ENCODE measurements around the gene MGAT4A.
"Not testable (repeated sequence)": the region's sequence is repeated elsewhere in the genome, so short reads cannot be mapped to it uniquely, and the experiment has no call there.

Gene MGAT4A

DNA sequence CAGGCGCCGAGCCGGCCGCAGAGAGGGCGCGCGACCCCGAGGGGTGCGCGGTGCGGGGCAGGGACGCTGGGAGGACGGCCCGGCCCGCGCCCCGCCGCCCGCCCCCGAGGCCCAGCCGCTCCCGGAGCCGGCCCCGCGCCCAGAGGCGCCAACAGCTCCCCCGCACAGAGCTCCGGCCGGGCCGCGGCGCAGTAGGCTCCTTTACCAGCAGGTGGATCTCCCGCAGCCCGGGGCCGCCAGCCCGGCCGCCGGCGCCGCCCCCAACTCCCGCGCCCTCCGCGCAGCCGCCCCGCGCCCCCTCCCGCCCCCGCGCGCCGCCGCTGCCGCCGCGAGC, 258 bp downstream of the MGAT4A start:
- peak; percentile 23 to 27 for DNase-seq (ENCODE audit: extremely low read depth in 1 of 2, low read depth in 1 of 2)

DNA sequence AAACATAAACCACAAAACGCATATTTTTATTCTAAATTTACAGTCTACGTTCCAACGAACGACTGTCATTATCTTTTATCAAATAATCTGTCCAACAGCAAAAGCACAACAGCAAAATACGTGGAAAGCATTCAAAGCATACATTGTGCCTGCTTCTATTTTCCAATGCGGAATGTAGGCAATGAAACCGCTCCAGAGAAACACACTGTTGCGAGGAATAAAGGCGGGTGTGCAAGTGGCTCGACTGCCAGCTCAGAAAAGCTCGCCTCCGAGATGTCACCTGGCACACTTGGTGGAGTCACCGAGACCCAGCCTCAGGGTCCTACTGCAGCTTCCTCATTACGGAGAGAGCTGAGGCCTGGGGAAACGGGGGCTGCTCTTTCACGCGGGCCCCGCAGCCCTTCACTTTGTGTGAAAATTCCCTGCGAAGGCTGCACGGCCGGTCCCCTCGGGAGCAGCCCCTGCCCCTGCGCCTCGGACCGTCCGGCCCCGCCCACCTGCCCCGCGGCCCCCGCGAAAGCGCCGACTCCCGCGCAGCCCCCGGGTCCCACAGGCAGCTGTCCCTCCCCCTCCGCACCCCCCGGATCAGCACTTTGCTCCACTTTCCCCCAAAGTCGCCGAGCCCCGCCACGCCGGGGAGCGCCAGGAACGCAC, 752 bp downstream of the MGAT4A start:
- peak; percentile 24 to 42 for DNase-seq (ENCODE audit: extremely low read depth in 1 of 2, low read depth in 1 of 2)

DNA sequence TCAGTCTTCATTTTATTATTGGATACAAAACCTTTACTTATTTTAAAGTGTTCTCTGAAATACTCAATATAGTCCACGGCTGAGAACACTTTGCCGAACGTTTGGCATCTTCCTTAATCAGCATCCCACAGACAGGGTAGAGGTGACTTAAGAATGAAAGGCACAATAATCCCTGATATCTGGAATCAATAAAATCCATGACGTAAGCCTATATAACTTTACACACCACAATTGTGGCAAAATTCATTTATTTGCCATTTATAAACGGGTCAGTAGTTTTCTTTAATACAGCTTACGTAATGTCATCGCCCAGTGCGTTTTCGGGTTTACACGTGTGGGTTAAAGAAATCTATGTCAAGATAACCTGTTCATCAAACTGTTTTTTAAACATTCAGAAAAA, 1.3 kb downstream of the MGAT4A start:
- DNase-seq (ENCODE audit: extremely low read depth in 1 of 2, low read depth in 1 of 2) = no peak

DNA sequence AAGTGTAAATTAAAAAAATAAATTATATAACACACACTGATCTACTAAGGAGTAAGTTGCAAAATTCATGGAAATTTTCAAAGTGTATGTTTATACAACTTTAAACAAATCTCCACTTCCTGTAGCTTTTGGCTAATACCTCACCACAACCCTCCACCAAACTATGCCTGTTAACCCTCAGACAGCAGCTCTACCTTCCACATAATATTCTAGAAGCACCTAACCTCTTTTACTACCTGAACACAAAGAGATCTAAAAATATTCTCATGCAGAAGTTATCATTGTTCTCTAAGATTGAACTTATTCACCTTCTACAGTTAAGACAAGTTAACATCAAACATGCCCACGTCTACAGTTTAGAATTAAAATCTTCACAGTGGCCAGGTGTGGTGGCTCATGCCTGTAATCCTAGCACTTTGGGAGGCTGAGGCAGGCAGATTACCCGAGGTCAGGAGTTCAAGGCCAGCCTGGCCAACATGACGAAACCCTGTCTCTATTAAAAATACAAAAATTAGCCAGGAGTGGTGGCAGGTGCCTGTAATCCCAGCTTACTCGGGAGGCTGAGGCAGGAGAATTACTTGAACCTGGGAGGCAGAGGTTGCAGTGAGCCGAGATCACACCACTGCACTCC, 2.7 kb downstream of the MGAT4A start:
- DNase-seq (ENCODE audit: extremely low read depth in 1 of 2, low read depth in 1 of 2) = not testable (repeated sequence)

DNA sequence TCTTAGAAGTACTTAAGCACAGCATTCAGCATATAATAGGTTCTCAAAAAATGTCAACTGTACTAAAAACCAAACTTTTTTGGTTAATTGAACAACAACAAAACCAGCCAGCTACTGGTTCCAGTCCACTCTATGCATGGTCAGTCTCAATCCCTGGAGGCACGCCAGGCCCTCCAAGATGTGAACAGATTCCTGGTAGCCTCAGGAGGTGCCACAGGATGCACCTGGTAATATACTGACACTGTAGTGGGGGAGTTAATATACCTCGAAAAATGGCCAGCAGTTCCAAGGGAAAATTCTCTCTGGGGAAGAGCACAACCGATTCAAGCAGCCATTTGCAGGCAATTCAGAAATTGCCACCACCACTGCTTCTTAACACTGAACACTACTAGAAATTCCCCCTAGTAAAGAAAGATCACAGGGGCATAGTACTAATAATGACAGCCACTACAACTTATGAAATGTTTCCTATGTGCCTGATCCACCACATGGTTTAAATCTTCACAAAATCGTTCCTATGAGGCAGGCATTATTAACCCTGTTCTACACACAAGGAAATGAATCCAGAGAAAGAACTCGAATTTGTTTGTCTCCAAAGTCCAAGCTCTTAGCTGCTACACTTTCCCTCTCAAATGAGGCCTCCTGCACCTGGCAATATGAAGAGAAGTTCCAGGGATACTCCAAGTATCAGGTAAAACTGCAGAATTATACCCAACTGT, 3.4 kb downstream of the MGAT4A start:
- no peak for DNase-seq (ENCODE audit: extremely low read depth in 1 of 2, low read depth in 1 of 2)

DNA sequence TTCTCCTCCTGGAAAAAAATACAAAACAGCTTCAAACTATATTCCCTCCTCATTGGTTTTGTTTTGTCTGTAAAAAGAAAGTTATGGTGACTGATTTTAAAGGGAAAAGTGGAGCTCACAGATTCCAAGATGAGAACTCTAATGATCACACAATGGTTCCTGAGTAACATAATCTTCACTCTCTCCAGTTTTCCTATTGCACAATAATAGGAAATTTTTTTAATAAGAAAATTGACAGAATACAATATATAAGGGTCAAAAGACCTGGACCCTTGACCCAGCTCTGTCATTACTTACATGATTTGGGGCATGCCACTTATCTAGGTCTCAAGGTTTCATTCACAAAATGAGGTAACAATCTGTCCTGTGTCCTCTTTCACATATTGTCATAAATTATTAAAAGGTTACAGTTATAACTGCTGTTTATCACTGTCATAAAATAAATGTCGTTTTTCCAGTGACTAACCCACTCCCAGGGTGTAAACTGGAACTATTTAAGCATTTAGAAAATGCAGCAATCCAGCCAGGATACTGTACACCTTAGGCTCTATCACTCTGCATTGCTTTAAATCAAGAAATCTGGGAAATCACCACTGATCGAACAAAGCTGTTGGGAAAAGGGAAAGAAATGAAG, 4.1 kb downstream of the MGAT4A start:
- DNase-seq (ENCODE audit: extremely low read depth in 1 of 2, low read depth in 1 of 2) = no peak

DNA sequence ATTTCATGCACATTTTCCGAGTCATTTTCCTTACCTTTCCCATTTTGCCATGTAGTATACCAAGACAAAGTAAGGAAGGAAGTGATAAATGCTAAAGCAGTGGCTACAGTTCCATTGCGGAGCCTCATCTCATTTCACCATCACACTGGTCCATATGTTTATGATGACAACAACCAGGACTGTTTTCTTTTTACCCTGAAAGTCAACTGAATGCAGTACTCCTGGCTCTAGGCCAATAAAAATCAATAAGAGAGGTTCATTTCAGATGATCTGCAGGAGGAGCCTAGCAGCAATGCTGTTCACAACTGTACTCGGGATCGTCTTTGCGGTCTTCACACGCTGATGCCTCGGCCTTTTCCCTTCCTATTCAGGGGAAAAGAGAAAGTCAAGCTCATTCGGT, 4.7 kb downstream of the MGAT4A start:
- DNase-seq (ENCODE audit: extremely low read depth in 1 of 2, low read depth in 1 of 2) = no peak

DNA sequence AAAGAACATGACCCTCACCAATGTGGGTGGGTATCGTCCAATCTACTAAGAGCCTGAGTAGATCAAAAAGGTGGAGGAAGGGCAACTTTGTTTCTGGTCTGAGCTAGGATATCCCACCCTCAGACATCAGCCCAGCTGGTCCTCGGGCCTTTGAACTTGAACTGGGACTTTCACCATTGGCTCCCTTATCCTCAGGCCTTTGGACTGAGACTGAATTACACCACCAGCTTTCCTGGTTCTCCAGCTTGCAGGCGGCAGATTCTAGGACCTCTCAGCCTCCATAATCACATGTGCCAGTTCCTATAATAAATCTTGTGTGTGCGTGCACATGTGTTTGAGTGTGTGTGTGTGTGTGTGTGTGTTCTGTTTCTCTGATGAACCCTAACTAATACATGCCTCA, 10.6 kb downstream of the MGAT4A start:
- no peak for DNase-seq (ENCODE audit: extremely low read depth in 1 of 2, low read depth in 1 of 2)

DNA sequence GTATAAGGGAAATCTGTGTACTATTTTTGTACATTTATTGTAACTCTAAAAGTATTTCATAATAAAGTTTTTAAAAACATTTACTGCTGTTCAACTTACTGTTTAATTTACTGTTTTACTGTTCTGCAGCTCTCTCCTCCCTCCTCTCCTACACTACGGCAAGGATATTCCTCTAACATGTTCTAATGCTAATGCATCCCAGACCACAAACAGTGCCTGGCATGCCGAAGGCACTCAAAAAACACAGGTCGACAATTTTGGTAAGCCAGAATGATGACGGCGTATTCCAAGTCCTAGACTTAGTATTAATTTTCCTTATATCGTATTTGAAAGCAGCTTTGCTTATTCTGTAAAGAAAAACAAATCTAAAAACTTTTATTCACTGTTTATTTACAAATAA, 13.3 kb downstream of the MGAT4A start:
- DNase-seq (ENCODE audit: extremely low read depth in 1 of 2, low read depth in 1 of 2) = no peak

DNA sequence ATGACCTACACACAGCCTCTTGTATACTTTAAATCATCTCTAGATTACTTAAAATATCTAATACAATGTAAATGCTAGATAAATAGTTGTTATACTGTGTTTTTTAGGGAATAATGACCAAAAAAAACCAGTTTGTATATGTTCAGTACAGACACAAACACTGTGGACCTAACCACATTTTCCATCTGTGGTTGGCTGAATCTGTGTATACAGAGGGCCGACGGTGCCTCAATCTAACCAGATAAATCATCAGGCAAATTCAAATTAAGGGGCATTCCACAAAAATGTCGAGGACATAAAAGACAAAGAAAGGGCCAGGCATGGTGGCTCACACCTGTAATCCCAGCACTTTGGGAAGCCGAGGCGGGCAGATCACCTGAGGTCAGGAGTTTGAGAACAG, 14.1 kb downstream of the MGAT4A start:
- DNase-seq (ENCODE audit: extremely low read depth in 1 of 2, low read depth in 1 of 2) = no peak

DNA sequence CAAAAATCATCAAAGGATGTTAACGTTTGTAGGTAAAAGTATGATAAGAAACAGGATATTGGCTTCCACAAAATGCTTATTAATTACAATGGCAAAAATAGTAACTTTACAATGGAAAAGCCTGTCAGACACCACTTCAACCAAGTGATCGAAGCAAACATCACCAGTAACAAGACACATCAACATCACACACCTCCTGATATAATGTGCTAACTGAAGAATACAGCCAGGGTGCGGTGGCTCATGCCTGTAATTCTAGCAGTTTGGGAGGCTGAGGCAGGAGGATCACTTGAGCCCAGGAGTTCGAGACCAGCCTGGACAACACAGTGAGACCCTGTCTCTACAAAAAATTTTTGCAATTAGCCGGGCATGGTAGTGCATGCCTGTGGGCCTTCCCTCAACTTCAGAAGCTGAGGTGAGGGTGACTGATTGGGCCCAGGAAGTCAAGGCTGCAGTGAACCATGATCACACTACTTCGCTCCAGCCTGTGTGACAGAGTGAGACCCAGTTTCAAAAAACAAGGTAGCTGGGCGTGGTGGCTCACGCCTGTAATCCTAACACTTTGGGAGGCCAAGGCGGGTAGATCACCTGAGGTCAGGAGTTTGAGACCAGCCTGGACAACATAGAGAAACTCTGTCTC, 15.0 kb downstream of the MGAT4A start:
- DNase-seq (ENCODE audit: extremely low read depth in 1 of 2, low read depth in 1 of 2) = no peak

DNA sequence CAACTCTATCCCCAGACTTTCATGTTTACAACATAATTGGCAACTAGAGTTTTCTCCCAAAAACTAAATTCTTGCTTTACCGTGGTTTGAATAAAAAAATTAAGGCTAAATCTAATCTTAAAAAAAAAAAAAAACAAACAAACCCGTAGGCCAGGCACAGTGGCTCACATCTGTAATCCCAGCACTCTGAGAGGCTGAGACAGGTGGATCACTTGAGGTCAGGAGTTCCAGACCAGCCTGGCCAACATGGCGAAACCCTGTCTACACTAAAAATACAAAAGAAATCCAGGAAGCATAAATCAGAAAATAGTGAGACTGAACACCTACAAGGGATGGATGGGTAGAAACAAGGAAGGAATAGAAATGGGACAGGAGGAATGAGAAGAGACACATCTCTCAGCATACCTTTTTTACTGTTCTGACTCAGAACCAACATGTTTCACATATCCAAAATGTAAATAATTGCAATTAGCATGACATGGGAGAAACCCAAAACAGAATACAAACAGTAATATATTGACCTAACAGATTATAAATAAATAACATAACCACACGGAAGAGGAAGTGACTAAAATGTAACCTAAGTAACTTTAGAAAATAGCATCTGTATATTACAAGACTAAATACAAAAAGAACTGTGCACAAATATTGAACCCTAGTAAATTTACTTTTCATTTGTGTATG, 17.5 kb downstream of the MGAT4A start:
- no peak for DNase-seq (ENCODE audit: extremely low read depth in 1 of 2, low read depth in 1 of 2)

DNA sequence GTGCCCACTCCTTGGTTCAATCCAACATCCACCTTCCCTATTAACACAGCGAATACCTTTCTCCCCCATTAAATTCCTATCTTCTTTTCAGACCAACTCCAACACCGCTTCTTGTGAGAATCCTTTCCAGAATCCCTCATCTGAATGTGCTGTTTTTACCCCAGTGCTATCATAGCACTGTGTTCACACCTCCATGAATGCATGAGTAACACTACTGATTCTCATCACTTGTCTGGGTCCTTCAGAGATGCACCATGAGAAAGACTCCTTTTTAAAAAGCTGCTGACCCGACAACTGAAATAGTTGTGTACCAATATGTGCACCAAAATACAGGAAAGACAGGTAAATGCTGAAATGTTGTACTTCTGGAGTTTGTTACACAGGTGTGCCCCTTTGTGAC, 18.8 kb downstream of the MGAT4A start:
- no peak for DNase-seq (ENCODE audit: extremely low read depth in 1 of 2, low read depth in 1 of 2)

DNA sequence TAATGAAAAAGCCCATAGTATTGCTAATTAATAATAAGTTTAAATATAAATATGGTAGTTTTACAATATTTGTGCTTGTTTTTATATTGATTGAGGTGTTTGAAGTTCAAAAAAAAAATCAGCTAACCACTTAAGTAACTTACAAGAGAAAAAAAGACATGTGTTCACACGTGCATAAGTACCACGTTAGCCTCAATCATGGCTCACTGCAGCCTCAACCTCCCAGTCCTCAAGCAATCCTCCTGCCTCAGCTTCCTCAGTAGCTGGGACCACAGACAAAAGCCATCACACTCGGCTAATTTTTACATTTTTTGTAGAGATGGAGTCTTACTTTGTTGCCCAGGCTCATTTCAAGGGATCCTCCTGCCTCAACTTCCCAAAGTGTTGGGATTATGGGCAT, 19.4 kb downstream of the MGAT4A start:
- no peak for DNase-seq (ENCODE audit: extremely low read depth in 1 of 2, low read depth in 1 of 2)

DNA sequence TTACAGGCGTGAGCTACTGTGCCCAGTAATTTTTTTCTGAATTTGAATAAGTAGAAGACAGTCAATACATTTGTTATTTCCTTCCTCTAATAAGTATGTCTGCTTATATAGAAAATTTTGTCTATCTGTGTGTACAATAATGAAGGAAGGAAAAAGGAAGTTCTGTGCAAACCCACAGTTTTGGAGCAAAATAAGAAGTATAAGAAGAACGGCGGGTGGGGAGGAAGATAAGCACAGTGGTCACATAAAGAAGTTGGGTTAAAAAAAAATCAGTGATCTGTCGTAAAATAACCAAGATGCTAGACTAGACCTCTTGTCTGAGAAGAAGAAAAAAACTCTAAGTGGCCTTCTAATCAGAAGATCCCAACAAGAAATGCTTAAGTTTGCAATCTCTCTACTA, 20.2 kb downstream of the MGAT4A start:
- DNase-seq (ENCODE audit: extremely low read depth in 1 of 2, low read depth in 1 of 2) = no peak

DNA sequence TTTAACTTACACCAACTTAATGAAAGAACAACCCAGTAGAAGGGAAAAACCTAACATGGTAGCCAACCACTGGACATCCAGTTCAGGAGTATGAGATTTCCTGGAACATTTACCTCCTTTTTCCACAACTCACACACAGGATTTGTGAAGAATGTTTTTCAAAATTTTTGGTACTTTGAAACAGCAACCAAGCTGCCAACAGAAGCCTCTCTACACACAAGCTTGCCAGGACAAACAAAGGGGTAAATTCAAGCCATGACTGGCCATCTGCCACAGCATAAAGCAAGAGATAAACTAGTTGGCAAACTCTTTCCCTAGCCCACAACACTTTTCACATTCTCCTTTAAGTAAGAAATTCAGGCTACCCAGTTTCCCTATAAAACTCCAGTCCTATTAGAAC, 21.4 kb downstream of the MGAT4A start:
- DNase-seq (ENCODE audit: extremely low read depth in 1 of 2, low read depth in 1 of 2) = no peak

DNA sequence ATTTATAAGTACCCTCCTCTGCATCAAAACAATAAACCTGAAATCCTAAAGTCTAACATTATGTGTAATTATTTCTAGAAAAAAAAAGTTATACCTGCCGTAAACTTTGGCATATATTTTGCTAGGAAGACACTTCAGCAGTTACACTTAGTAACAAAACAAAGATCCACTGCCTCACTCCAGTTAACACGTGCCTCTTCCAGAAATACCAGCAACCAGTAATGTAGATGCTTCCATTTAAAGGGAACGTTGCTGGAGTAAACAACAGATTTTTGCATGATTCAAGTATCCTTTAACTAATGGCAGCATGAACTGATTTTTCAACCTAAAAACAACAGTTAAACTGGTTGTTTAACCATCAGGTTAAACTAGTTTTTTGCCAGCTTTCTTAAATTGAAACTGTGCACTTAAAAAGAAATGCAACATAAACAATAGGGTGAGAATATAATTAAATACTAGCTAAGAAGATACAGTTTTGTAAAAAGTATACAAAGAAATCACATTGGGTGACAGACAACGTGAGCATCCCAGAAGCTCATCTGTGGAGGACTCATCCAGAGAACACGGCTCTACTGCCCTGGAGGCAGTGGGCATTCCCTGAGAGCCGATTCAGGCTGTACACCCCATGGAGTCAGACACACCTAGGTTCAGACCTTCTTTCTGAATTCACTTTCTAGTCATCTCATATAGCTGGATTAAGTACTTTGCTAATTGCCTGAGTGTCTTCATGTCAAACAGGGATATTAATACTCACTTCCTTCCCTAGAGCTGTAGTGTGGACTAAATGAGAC, 22.3 kb downstream of the MGAT4A start:
- no peak for DNase-seq (ENCODE audit: extremely low read depth in 1 of 2, low read depth in 1 of 2)

DNA sequence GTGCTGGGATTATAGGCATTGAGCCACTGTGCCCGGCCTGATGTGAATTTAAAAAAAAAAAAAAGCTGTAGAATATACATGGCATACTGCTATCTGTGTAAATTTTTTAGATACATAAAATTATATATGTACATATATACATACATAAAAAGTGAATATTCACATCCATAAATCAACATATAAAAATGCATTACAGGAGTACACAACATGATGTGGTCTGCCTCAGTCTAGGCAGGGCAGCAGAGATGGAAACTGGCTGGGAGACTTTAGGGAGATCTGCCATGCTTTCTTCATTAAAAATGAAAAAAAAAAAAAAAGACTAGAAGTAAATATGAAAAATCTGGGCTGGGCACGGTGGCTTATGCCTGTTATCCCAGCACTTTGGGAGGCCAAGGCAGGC, 24.3 kb downstream of the MGAT4A start:
- DNase-seq (ENCODE audit: extremely low read depth in 1 of 2, low read depth in 1 of 2) = no peak

DNA sequence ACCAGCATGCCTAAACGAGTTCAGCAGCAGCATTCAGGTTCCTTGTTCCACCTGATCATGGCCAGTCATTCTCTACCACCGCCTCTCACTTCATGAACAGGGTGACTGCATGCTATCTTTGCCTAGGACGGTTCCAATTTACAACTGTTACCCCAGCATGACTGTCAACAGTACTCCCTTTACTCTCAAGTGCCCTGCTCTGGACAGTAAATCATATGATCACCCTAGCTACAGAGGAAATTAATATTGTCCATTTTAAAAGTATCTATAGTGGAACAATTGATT, 25.7 kb downstream of the MGAT4A start:
- DNase-seq (ENCODE audit: extremely low read depth in 1 of 2, low read depth in 1 of 2) = no peak
